Type B pancreatic cell (in vitro differentiated cells): ENCODE data around the gene EPS8L2. TPM values are rescaled to one million over a fixed set of nuclear protein-coding genes. Genes with fewer than 3 reads are reported as not detected.

Experiments used
- DNase-seq: peaks from one replicate; pipeline ENCODE4 v3.0.0; 2021; ENCODE audit warnings: mixed read lengths; ENCODE audit not compliant: unreplicated experiment; ENCODE audit errors: extremely low spot score
- H3K27ac Mint-ChIP-seq: 2 replicates; pipeline ENCODE4 v1.8.0; 2021; ENCODE audit warnings: mild to moderate bottlenecking, mixed read lengths
- H3K27me3 Mint-ChIP-seq: 2 replicates; pipeline ENCODE4 v1.8.0; 2021; ENCODE audit warnings: mixed read lengths
- H3K36me3 Mint-ChIP-seq: 2 replicates; pipeline ENCODE4 v1.8.0; 2021; ENCODE audit warnings: mixed read lengths
- H3K4me1 Mint-ChIP-seq: one replicate; pipeline ENCODE4 v1.8.0; 2021; ENCODE audit warnings: mixed read lengths; ENCODE audit not compliant: unreplicated experiment
- H3K4me3 Mint-ChIP-seq: 2 replicates; pipeline ENCODE4 v1.8.0; 2021; ENCODE audit warnings: mild to moderate bottlenecking, mixed read lengths
- H3K9me3 Mint-ChIP-seq: 2 replicates; pipeline ENCODE4 v1.8.0; 2021; ENCODE audit warnings: mixed read lengths
- total RNA-seq: library from RNA; stranded (reverse); gene quantifications from 2 replicates; pipeline ENCODE4 v1.2.1, GENCODE V29; 2021; ENCODE audit warnings: low replicate concordance
- TF ChIP-seq, protein P1 (sequence below): fragments of 200-600 bp; sonication (generic); conservative IDR thresholded peaks from 2 replicates; pipeline ENCODE4 v1.5.0; 2021; ENCODE audit warnings: antibody characterized with exemption, mild to moderate bottlenecking

The EPS8L2 gene
- total RNA-seq, 1 donor from 2014 or later = 218 TPM

DNA sequence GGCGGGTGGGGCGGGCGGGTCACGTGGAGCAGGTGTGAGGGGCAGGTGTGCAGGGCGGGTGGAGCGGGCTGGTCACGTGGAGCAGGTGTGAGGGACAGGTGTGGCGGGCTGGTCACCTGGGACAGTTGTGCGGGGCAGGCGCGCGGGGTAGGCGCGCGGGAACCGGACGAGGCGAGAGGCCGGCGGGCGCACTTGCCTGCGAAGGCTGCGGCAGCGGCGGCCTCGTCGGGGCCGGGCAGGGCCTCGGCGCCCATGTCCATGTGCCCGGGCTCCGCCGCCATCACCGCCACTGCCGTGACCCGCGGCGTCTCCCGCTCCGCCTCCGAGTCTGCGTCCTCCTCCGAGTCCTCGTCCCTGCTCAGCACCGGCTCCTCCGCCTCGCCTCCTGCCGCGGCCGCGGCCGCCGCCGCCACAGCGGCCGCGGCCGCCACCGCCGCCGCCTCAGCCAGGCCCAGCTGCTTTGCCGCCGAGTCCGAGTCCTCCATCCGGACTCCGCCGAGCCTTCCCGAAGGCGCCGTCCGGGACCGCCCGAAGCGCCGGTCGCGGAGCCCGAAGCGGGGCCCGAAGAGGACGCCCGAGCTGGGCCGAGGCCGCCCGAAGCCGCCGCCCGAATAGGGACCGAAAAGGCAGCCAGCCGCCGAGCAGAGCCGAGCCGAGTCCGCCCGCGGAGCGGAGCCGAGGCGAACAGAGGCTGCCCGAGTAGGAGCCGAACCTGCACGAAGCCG is 11.3 kb upstream of the EPS8L2 start, which contains the start of gene DEAF1:
DEAF1 (minus strand) TSS at position 660 of the 725 bp plus-strand sequence; CDS start at position 485, 175 bp downstream.
- peaks cover 38% of the 10 kb centered on the region for H3K4me1 Mint-ChIP-seq
- no peaks in the 10 kb centered on the region for H3K36me3 Mint-ChIP-seq

DNA sequence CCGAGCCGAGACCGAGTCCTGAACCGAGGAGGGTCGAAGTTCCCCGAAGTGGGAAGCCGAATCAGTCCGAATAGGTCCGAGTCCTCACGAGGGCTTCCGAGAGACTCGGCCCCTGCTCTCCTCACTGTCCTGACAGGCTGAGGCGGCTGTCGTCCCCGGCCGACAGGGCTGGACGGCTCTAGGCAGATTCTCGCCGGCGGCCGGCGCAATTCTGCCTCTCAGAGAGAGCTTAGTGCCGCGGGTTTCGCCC is 10.8 kb upstream of the EPS8L2 start:
- no peak for DNase-seq
- Mint-ChIP-seq H3K9me3 (no peaks in the 10 kb centered on the region), H3K36me3 (no peaks in the 10 kb centered on the region), H3K27ac (peak overlapping the region; percentile 95), H3K4me1 (peaks cover 38% of the 10 kb centered on the region), H3K27me3 (no peaks in the 10 kb centered on the region), H3K4me3 (peak overlapping the region; percentile 90)
- TF ChIP-seq, protein P1, sequence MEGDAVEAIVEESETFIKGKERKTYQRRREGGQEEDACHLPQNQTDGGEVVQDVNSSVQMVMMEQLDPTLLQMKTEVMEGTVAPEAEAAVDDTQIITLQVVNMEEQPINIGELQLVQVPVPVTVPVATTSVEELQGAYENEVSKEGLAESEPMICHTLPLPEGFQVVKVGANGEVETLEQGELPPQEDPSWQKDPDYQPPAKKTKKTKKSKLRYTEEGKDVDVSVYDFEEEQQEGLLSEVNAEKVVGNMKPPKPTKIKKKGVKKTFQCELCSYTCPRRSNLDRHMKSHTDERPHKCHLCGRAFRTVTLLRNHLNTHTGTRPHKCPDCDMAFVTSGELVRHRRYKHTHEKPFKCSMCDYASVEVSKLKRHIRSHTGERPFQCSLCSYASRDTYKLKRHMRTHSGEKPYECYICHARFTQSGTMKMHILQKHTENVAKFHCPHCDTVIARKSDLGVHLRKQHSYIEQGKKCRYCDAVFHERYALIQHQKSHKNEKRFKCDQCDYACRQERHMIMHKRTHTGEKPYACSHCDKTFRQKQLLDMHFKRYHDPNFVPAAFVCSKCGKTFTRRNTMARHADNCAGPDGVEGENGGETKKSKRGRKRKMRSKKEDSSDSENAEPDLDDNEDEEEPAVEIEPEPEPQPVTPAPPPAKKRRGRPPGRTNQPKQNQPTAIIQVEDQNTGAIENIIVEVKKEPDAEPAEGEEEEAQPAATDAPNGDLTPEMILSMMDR = no peak

More for the DNA sequence above, 11.3 kb upstream of the EPS8L2 start, which contains the start of gene DEAF1:
- H3K4me3 Mint-ChIP-seq = peak within 1 kb of the TSS; percentile 90
- DNase-seq = peak; percentile 100
- no peaks in the 10 kb centered on the region for H3K27me3 Mint-ChIP-seq
- TF ChIP-seq, protein P1 = no peak
- peak within 1 kb of the TSS; percentile 95 for H3K27ac Mint-ChIP-seq
- H3K9me3 Mint-ChIP-seq = no peaks in the 10 kb centered on the region

DNA sequence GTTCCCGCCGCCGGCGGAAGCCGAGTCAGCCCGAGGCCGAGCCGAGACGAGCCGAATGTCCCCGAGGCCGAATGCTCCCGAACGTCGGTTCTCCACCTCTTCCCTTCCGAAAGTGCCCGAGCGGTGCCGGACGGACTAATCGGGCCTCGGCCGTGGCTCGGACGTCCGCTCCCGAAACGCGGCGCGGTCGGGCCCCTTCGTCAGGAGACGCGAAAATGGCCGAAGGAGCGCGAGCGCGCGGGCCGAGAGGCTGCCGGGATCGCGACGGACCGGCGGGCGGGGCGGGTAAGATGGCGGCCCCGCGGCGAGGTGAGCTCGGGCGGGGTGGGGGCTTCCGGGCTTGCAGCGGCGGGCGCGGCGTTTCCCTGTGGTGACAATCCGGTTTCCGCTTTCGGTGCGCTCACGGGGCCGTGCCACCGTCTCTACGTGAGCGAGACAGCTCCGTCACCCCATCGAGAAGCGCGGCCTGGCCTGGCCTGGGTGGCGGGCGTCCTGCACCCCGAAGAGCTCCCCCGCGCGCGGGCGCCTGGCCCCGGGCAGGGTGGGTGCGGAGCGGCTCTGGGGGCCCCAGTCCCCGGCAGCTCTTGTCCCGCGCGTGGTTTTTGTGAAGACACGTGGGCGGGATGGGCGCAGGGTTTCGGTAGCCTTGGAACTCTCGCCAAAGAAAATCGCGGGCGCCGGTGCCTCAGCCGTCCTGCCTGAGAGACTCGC is 10.3 kb upstream of the EPS8L2 start, which contains the start of gene TMEM80:
TMEM80 (plus strand) TSS at position 279 of the 711 bp plus-strand sequence; CDS start at position 291, 12 bp downstream.
- Mint-ChIP-seq H3K9me3 (no peaks in the 10 kb centered on the region), H3K4me1 (peaks cover 37% of the 10 kb centered on the region), H3K27ac (peak within 1 kb of the TSS; percentile 95), H3K4me3 (peak within 1 kb of the TSS; percentile 90), H3K36me3 (no peaks in the 10 kb centered on the region), H3K27me3 (no peaks in the 10 kb centered on the region)
- peak; percentile 100 for DNase-seq
- TF ChIP-seq, protein P1 = no peak

DNA sequence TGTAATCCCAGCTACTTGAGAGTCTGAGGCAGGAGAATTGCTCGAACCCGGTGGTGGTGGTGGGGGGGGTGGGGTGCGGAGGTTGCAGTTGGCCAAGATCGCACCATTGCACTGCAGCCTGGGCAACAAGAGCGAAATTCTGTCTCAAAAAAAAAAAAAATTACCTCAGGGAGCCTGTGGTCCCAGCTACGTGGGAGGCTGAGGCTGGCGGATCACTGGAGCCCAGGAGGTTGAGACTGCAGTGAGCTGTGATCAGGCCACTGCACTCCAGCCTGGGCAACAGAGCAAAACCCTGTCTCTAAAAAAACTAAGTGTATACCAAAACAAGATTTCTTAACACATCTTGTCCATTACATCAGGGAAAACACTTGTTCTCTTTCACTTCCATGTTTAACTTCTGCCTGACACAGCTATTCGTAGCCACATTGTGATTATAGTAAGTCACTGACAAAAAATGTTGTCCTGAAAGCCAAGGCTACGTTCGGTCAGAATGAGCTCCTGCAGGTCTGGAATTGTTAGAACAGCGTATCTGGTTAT is 9.0 kb upstream of the EPS8L2 start:
- Mint-ChIP-seq H3K4me3 (peak overlapping the region; percentile 81), H3K27me3 (no peaks in the 10 kb centered on the region), H3K27ac (peak overlapping the region; percentile 54), H3K36me3 (no peaks in the 10 kb centered on the region), H3K9me3 (no peaks in the 10 kb centered on the region), H3K4me1 (peaks cover 28% of the 10 kb centered on the region)
- DNase-seq = no peak
- TF ChIP-seq, protein P1 = no peak

DNA sequence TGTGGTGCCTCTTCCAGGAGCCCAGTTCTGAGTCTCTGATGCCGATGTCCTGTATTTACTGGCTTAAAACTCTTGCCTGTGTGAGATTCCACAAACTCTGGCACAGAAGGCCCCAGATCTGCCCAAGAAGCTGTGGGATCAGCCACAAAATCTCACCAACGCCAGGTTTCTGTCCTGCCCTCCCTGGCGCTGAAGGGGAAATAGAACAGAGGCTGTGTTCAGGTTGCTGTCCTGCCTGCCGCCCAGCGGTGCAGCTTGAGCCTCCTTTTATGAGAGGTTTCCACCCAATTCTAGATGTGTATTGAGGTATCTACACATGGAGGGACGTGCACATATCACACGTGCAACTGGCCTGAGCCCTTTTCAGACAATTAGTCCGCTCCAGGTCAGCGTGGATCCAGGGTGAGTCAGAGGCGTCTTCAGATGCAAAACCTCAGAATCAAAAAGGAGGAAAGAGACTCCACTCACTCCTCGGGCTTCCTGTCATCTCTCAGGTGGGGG is 8.2 kb upstream of the EPS8L2 start:
- peak overlapping the region; percentile 54 for H3K27ac Mint-ChIP-seq
- H3K4me3 Mint-ChIP-seq = peak overlapping the region; percentile 81
- H3K27me3 Mint-ChIP-seq = no peaks in the 10 kb centered on the region
- TF ChIP-seq, protein P1 = no peak
- H3K9me3 Mint-ChIP-seq = no peaks in the 10 kb centered on the region
- peaks cover 24% of the 10 kb centered on the region for H3K4me1 Mint-ChIP-seq
- DNase-seq = no peak
- H3K36me3 Mint-ChIP-seq = no peaks in the 10 kb centered on the region
